Spleen (tissue), 7 donors: Measurements from ENCODE around the gene BLOC1S5.

Experiments
- CTCF ChIP-seq, 11 experiments: fragments of 200-600 bp in 7 of 11; fragments of 450-650 bp in 4 of 11; sonication (generic) in 4 of 11; IDR thresholded peaks in 8 of 11; conservative IDR thresholded peaks in 3 of 11; 1 replicate in 7 of 11; 2 replicates in 4 of 11; pipeline versions ENCODE4 v1.4.0 to v1.8.0; 2016 to 2021; ENCODE audit warnings: antibody characterized with exemption in 11 of 11, inconsistent platforms in 4 of 11, mild to moderate bottlenecking in 1 of 11
- POLR2A ChIP-seq, 3 donors: fragments of 450-650 bp; IDR thresholded peaks; one replicate each; pipeline ENCODE4 v1.5.1; 2017; ENCODE audit warnings: antibody characterized with exemption in 3 of 3, mild to moderate bottlenecking in 1 of 3
- donor health status: DM: no; HTN: no; CAD: no; lungs with moderate emphysema.
- donor health status: DM: no; HTN: no; CAD: no.
- donor health status: DM: no; HTN: no; CAD: no.

GRCh38 chr6:7997286-7997685, 66.9 kb downstream of the BLOC1S5 start:
- TF ChIP-seq POLR2A (IDR thresholded peaks at IDR 0.05) = no peak
- no peak for TF ChIP-seq CTCF (IDR thresholded peaks at IDR 0.05 in 8 of 11, conservative IDR thresholded peaks at IDR 0.05 in 3 of 11)
